Measurements from ENCODE around the gene SMIM15.

Gene SMIM15

GRCh38 chr5:61141801-61142200 lies 20.5 kb downstream of the SMIM15 start:
- TF ChIP-seq CTCF (IDR thresholded peaks at IDR 0.05), result no peak
- Histone ChIP-seq H3K27ac (no peak overlapping the region), H3K4me1 (ENCODE audit: control insufficient read depth in 1 of 2, insufficient read depth in 1 of 2, low read depth in 1 of 2, low read length in 1 of 2) (peaks cover 2% of the 10 kb centered on the region in 2 experiments), H3K4me3 (ENCODE audit: low read depth in 1 of 2, low read length in 1 of 2) (no peak overlapping the region), H3K36me3 (no peaks in the 10 kb centered on the region), H3K9me3 (no peaks in the 10 kb centered on the region), H3K27me3 (no peaks in the 10 kb centered on the region)

GRCh38 chr5:61139931-61140330 lies 22.3 kb downstream of the SMIM15 start:
- H3K4me3 ChIP-seq (ENCODE audit: low read depth in 1 of 2, low read length in 1 of 2), result no peak overlapping the region
- no peaks in the 10 kb centered on the region for H3K9me3 ChIP-seq
- no peak for TF ChIP-seq CTCF (IDR thresholded peaks at IDR 0.05)
- no peaks in the 10 kb centered on the region for H3K36me3 ChIP-seq
- peaks cover 9 to 11% of the 10 kb centered on the region in 2 experiments for H3K4me1 ChIP-seq (ENCODE audit: control insufficient read depth in 1 of 2, insufficient read depth in 1 of 2, low read depth in 1 of 2, low read length in 1 of 2)
- no peaks in the 10 kb centered on the region for H3K27me3 ChIP-seq
- no peak overlapping the region for H3K27ac ChIP-seq

GRCh38 chr5:61139094-61139873 lies 23.0 kb downstream of the SMIM15 start:
- Histone ChIP-seq H3K9me3 (no peaks in the 10 kb centered on the region), H3K27ac (no peak overlapping the region), H3K27me3 (no peaks in the 10 kb centered on the region), H3K4me3 (ENCODE audit: low read depth in 1 of 2, low read length in 1 of 2) (no peak overlapping the region), H3K4me1 (ENCODE audit: control insufficient read depth in 1 of 2, insufficient read depth in 1 of 2, low read depth in 1 of 2, low read length in 1 of 2) (peaks cover 9 to 11% of the 10 kb centered on the region in 2 experiments), H3K36me3 (no peaks in the 10 kb centered on the region)
- TF ChIP-seq CTCF (IDR thresholded peaks at IDR 0.05), result no peak

GRCh38 chr5:61137835-61138234 lies 24.4 kb downstream of the SMIM15 start:
- Histone ChIP-seq H3K27me3 (no peaks in the 10 kb centered on the region), H3K4me1 (ENCODE audit: control insufficient read depth in 1 of 2, insufficient read depth in 1 of 2, low read depth in 1 of 2, low read length in 1 of 2) (peaks cover 9 to 11% of the 10 kb centered on the region in 2 experiments), H3K36me3 (no peaks in the 10 kb centered on the region), H3K4me3 (ENCODE audit: low read depth in 1 of 2, low read length in 1 of 2) (no peak overlapping the region), H3K9me3 (no peaks in the 10 kb centered on the region), H3K27ac (no peak overlapping the region)
- TF ChIP-seq CTCF (IDR thresholded peaks at IDR 0.05), result no peak

- Histone ChIP-seq H3K27me3 (no peaks in the 10 kb centered on the region), H3K4me3 (ENCODE audit: low read depth in 1 of 2, low read length in 1 of 2) (no peak overlapping the region), H3K27ac (no peak overlapping the region), H3K36me3 (no peaks in the 10 kb centered on the region), H3K9me3 (no peaks in the 10 kb centered on the region), H3K4me1 (ENCODE audit: control insufficient read depth in 1 of 2, insufficient read depth in 1 of 2, low read depth in 1 of 2, low read length in 1 of 2) (peaks cover 17 to 29% of the 10 kb centered on the region in 2 experiments)
- TF ChIP-seq CTCF (IDR thresholded peaks at IDR 0.05), result no peak
Observed at GRCh38 chr5:61132559-61132958, 29.7 kb downstream of the SMIM15 start.

Data from neutrophil (primary cell).